ENCODE data around the gene ELAVL4.

ELAVL4 gene

GRCh38 chr1:50106095-50106761 lies 2.5 kb upstream of the ELAVL4 start:
- no peak overlapping the region for H3K4me3 ChIP-seq (ENCODE audit: low read length)
- TF ChIP-seq ZNF274 (IDR thresholded peaks at IDR 0.05; ENCODE audit: low read depth, low read length) = no peak

- no peak for TF ChIP-seq ZNF274 (IDR thresholded peaks at IDR 0.05; ENCODE audit: low read depth, low read length)
- no peak overlapping the region for H3K4me3 ChIP-seq (ENCODE audit: low read length)
Measured at GRCh38 chr1:50109116-50109515, 396 bp downstream of the ELAVL4 start.

DNA sequence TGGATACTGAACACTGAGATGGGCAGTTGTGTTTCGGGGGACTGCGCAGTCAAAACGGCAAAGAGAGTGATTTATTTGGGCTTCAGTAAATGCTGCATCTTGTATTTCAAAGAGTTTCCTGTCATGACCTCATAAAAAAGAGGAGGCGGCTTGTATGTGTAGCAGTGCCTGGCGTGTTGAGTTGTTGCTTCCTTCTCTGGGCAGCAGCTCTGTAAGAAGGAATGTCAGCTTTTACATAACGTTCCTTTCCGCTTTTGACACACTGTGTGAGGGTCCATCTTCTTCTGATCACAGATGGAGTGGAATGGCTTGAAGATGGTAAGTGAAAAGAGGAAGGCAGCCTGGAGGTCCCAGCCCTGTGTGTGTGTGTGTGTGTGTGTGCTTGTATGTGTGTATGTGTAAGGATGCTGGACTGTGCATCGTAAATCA lies 941 bp downstream of the ELAVL4 start:
- peak overlapping the region; percentile 47; the same call in 1 of the 2 replicates for H3K4me3 ChIP-seq (ENCODE audit: low read length)
- TF ChIP-seq ZNF274 (IDR thresholded peaks at IDR 0.05; ENCODE audit: low read depth, low read length) = no peak

DNA sequence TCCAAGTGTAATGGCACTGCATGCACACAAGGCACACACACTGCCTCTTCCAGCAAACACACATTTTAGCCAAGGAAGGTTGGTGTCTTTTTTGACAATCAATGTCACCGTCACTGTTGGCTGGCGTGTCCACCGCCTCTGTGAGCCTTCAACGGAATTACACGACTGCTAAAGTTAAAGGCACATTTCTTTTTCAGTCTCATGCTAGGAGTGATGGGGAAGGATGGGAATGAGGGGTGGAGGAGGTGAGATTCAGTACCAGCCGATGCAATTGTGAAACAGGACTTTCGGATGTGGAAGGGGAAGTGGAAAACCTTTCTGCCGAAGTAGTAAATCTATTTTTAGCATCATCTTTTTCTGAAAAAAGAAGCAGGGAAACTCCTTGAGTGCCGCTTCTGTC lies 1.4 kb downstream of the ELAVL4 start:
- no peak for TF ChIP-seq ZNF274 (IDR thresholded peaks at IDR 0.05; ENCODE audit: low read depth, low read length)
- H3K4me3 ChIP-seq (ENCODE audit: low read length) = peak overlapping the region; percentile 47; the same call in 1 of the 2 replicates

- peak overlapping the region; percentile 47; the same call in 1 of the 2 replicates for H3K4me3 ChIP-seq (ENCODE audit: low read length)
- TF ChIP-seq ZNF274 (IDR thresholded peaks at IDR 0.05; ENCODE audit: low read depth, low read length) = no peak
Measured at GRCh38 chr1:50110656-50111055, 1.9 kb downstream of the ELAVL4 start.

GRCh38 chr1:50111503-50111902 lies 2.8 kb downstream of the ELAVL4 start:
- TF ChIP-seq ZNF274 (IDR thresholded peaks at IDR 0.05; ENCODE audit: low read depth, low read length) = no peak

GRCh38 chr1:50112193-50112592 lies 3.5 kb downstream of the ELAVL4 start:
- no peak for TF ChIP-seq ZNF274 (IDR thresholded peaks at IDR 0.05; ENCODE audit: low read depth, low read length)
- no peak overlapping the region for H3K4me3 ChIP-seq (ENCODE audit: low read length)

More at GRCh38 chr1:50111503-50111902, 2.8 kb downstream of the ELAVL4 start:
- no peak overlapping the region for H3K4me3 ChIP-seq (ENCODE audit: low read length)

DNA sequence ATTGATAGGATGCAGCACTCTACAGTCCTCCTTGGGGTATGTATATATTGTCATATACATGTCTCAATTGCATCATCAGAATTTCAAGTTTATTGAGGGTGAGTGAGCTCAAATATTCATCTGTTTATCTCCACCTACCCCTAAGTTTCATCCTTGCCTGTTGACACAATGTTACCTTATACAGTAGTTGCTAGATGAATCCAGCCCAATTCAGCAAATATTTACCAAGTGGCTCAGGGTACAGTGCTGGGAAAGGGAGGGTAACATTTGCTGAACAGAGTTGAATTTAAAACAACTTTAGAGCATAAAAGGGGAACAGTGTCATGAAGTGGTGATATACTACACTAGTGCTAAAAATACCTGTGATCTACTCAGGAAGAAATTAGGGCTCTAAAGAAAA lies 14.4 kb downstream of the ELAVL4 start:
- no peak for TF ChIP-seq ZNF274 (IDR thresholded peaks at IDR 0.05; ENCODE audit: low read depth, low read length)
- no peak overlapping the region for H3K4me3 ChIP-seq (ENCODE audit: low read length)

GRCh38 chr1:50126927-50127715 lies 18.4 kb downstream of the ELAVL4 start:
- no peak overlapping the region for H3K4me3 ChIP-seq (ENCODE audit: low read length)
- no peak for TF ChIP-seq ZNF274 (IDR thresholded peaks at IDR 0.05; ENCODE audit: low read depth, low read length)

DNA sequence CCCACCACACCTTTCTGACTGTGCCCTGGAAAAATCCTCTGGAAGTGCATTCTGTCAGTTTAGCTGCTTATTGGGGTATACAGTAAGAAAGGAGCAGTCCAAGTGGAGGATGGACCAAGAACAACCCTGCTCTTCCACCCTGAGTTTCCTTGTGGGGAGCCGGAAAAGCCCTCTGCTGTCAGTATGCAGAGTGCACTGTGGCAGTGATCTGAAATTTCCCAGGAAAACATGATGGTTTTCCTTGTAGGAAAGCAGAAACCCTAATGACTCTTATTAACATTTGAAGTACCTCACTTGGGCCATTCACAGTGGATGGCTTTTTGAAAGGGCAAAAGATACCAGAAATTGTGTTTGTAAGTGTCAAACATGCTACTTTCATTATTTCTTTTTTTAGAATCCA lies 20.5 kb downstream of the ELAVL4 start:
- TF ChIP-seq ZNF274 (IDR thresholded peaks at IDR 0.05; ENCODE audit: low read depth, low read length) = no peak

GRCh38 chr1:50132347-50132894 lies 23.7 kb downstream of the ELAVL4 start:
- TF ChIP-seq ZNF274 (IDR thresholded peaks at IDR 0.05; ENCODE audit: low read depth, low read length) = no peak
- no peak overlapping the region for H3K4me3 ChIP-seq (ENCODE audit: low read length)

More for the DNA sequence above, 20.5 kb downstream of the ELAVL4 start:
- no peak overlapping the region for H3K4me3 ChIP-seq (ENCODE audit: low read length)

DNA sequence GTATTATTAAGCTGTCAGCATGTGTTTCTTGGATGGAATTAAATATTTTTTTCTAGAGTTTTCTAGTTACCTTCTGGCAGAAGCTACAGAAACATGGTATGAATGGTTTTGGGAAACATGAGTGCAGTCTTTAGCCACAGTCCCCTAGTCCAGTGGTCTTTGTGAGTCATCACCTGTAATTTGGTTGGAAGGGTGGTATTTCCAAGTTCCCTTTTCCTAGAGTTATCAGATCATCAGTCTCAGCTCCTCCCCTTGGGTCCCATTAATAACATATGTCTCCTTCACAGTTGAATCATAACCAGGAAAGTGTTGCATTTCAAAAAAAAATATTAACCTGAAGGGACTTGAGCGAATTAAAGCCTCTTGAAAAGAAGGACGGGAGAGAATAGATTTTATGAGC lies 27.0 kb downstream of the ELAVL4 start:
- TF ChIP-seq ZNF274 (IDR thresholded peaks at IDR 0.05; ENCODE audit: low read depth, low read length) = no peak
- no peak overlapping the region for H3K4me3 ChIP-seq (ENCODE audit: low read length)

- no peak overlapping the region for H3K4me3 ChIP-seq (ENCODE audit: low read length)
- TF ChIP-seq ZNF274 (IDR thresholded peaks at IDR 0.05; ENCODE audit: low read depth, low read length) = no peak
Measured at GRCh38 chr1:50139339-50140181, 30.8 kb downstream of the ELAVL4 start.

DNA sequence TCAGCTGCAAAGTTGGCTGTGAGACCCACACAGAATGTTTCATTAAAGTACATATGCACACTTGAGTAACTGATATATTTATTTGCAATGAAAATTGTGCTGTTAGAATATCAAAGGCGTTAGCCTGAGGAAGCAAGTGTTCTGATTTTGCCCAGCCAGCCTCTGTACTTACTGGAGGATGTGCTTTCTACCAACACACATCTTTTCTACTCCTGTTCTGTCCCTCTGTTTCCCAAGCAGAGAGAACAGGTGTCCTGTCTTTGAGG lies 31.4 kb downstream of the ELAVL4 start:
- no peak for TF ChIP-seq ZNF274 (IDR thresholded peaks at IDR 0.05; ENCODE audit: low read depth, low read length)
- H3K4me3 ChIP-seq (ENCODE audit: low read length) = no peak overlapping the region

Data from GM08714 (cell line).